Body of pancreas (tissue), 4 donors: ENCODE data around the gene CCDC12.

ENCODE experiments used
- CTCF ChIP-seq, 7 experiments: fragments of 450-650 bp in 4 of 7; fragments of 200-600 bp in 3 of 7; sonication (generic) in 3 of 7; IDR thresholded peaks; one replicate each; pipeline ENCODE4 v1.5.1; 2016 to 2019; ENCODE audit warnings: antibody characterized with exemption in 7 of 7
- POLR2A ChIP-seq, 3 donors: fragments of 450-650 bp; IDR thresholded peaks; one replicate each; pipeline ENCODE4 v1.6.1; 2016; ENCODE audit warnings: antibody characterized with exemption in 3 of 3, mild to moderate bottlenecking in 2 of 3

- TF ChIP-seq CTCF (IDR thresholded peaks at IDR 0.05) (no peak), POLR2A (IDR thresholded peaks at IDR 0.05) (no peak)
These were observed 101.0 kb downstream of the CCDC12 start for GRCh38 chr3:46875560-46875959.
